B cell (primary cell): ENCODE measurements around the gene KPNB1.

ENCODE experiments used
- CTCF ChIP-seq: fragments of 200-600 bp; IDR thresholded peaks from one replicate; pipeline ENCODE4 v1.8.0; 2022; ENCODE audit warnings: antibody characterized with exemption, mild to moderate bottlenecking
- EZH2 ChIP-seq: IDR thresholded peaks from 2 replicates; pipeline ENCODE4 v1.6.1; 2012; ENCODE audit warnings: borderline replicate concordance, low read depth, mild to moderate bottlenecking, moderate library complexity, low read length; ENCODE audit not compliant: insufficient read depth, poor library complexity, severe bottlenecking

- TF ChIP-seq CTCF (no peak), EZH2 (no peak)
Measured at GRCh38 chr17:47693731-47694580, 44.2 kb downstream of the KPNB1 start, which contains the start of gene TBKBP1.
